NCI-H1092 (cell line): ENCODE measurements around the gene MYOZ3.

ENCODE experiments used
- DNase-seq: peaks from one replicate; lab custom pipeline; 2025; lab: John Stamatoyannopoulos, UW

Gene MYOZ3

DNA sequence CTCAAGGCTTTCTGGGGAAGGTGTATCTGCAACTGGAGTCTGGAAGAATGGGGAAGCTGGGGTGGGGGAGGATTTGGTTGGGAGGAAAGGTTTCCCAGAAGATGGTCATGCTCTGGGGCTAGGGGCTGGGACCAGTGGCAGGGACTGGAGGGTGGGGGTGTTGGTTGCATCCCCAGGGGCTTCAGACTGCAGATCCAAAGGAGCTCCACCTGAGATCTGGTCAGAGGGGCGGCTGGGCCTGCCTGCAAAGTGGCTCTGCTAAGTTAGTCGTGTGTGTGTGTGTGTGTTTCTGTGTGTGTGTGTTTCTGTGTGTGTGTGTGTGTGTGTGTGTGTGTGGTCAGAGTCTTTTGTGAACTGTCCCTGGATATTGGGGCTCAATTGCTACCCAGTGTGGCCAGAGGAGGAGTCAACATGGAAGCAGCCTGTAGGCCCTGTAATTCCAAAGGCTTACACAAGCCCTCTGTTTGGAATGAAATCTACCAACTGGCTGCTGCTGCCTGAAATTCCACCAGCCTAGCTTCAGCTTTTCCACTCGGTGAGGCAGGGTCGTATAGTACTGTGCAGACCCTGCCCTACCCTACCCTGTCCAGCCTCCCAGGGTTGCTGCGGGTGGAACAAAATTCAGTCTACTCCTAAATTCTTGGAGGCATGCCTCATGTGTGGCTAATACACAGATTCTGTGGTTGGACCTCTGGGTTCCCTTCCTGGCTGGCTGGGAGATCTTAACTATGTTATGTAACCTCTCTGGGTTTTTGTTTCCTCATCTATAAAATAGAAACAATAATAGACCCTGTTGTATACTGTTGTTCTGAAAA lies 33.1 kb upstream of the MYOZ3 start:
- no peak for DNase-seq

DNA sequence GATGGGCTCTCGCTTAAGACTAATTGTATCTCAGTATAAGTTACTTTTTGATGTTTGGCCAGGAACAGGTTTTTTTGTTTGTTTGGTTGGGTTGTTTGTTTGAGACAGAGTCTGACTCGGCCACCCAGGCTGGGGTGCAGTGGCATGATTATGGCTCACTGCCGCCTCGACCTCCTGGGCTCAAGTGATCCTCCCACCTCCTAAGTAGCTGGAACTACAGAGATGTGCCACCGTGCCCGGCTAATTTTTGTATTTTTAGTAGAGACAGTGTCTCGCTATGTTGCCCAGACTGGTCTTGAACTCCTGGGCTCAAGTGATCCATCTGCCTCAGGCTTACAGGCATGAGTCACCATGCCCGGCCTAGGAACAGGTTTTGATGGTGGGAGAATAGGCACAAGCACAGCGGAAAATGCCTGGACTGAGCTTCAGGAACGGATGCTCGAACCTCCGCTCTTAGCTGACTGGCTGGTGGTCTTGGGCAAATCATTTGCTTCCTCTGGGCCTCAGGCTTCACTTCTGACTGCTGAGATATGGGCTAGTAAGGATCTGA lies 32.0 kb upstream of the MYOZ3 start:
- DNase-seq, result no peak

DNA sequence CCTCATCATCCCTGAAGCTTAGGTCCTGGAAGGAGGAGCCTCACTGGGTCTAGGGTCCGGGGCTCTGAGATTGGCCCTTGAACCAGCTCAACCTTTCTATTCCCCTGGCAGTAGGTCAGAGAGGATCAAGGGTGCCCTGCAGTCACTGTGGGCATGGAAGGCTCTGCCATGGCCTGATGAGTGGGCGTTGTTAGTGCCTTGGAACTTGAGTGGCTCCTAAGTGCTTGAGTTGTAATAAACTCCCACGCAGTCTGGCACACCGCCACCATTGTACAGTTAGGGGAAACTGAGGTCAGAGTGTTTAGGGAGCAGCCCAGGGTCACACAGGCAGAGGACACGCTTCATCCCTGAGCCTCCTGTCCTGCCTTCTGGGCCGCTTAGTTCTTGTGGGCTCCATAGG lies 31.0 kb upstream of the MYOZ3 start:
- DNase-seq, result no peak

DNA sequence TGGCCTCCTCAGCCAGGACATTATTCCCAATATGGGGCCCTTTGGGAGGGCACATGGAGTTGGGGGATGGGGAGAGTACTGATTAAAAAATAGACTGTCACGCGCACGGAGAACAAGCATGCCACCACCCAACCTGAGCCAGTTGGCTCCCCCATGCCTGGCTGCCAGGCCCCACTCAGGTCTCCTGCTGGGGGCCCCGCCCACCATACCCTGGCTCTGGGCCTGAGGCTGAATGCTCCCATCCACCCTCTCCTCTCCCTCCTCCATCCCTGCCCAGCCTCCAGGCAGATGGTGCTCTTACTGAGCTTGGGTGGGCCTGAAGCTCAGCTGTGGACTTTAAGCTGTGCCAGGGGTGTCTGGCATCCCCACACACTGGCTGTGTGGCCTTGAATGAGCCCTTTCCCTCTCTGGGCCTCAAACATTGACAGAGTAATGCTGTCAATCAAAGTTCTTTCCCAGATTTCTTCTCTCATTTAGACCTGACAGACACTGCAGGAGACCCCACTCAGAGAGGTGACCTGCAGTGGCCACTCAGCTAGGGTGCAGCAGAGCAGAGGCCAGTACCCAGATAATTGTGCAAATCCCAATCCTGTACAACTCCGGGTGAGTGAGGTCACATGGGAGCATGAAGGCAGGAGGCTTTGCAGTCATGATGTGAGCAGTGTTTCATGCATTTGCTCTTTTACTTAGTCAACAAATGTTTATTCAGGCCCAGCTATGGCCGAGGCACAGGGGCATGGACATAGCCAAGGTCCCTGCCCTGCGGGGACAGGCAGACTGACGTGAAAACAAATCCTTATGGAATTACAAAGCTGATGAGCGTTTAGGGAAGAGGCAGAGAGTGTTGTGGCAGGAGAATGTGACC lies 30.4 kb upstream of the MYOZ3 start:
- no peak for DNase-seq

DNA sequence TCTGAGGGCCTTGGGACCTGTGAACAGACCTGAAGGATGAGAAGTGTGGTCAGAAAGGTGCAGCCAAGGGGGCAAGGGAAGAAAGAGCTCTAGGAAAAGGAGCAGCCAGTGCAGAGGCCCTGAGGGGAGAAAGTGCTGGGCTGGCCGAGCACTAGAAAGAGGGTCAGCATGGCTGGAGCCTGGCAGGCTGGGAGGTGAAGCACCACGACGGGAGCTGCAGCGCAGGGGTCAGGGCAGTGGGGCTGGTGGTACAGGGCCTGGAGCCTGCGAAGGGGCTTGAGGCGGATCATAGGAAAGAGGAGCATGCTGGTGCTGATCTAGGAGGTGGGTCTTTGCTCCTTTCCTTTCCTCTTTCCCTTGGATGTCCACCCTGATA lies 29.7 kb upstream of the MYOZ3 start:
- no peak for DNase-seq

DNA sequence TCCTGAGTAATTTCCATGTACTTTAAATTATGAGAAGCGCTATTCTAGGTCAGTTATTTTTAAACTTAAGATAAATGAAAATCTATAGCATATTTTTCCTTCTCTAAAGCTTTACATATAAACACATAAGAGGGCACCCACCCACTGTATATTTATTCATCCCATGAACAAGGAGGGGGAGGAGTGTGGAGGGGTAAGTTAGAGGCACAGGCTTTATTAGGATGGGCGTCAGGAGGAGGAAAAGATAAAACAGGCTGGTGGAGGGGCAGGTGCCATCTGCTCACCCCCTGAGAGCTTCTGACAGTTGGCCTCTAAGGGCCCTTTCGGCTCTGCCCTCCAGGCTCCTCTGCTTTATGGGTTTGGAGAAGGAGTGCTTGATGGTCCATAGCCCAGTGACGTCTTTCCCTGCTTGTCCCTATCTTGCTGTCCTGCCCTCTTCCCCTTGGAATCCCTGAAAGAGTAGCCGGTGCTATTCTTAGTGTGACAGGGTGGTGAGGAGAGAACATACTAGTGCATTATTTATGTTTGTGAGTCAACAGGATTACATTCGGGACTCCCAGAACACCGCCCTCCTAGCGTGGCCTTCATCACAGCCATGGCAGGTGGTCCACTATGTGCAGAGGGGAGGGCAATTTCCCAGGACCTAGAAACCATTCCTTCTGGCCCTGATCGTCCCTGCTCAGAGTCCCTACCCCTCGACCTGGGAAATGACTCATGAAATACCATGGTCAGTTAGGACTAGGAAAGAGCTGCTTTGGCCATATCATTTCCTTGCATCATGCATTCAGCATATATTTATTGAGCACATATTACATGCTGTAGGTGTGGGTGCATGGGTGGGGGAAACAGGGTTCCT lies 28.5 kb upstream of the MYOZ3 start:
- DNase-seq, result no peak

DNA sequence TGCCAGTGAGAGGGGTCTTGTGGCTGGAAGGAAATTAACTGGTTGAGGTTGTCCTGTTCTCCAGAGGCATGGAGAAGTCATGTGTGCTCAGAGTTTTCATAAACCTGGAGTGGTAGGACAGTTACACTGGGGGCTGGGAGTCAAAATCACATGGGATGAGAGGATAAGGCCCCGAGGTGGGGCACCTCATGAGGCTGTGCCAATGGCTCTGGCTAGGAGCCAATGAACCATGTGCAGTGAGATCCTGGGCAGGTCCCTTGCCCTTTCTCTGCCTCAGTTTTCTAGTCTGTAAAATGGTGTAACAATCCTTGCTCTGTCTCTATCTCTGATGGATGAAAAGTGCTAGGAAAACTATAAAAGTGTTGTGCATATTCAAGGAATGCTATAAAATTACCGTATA lies 27.6 kb upstream of the MYOZ3 start:
- DNase-seq, result no peak

DNA sequence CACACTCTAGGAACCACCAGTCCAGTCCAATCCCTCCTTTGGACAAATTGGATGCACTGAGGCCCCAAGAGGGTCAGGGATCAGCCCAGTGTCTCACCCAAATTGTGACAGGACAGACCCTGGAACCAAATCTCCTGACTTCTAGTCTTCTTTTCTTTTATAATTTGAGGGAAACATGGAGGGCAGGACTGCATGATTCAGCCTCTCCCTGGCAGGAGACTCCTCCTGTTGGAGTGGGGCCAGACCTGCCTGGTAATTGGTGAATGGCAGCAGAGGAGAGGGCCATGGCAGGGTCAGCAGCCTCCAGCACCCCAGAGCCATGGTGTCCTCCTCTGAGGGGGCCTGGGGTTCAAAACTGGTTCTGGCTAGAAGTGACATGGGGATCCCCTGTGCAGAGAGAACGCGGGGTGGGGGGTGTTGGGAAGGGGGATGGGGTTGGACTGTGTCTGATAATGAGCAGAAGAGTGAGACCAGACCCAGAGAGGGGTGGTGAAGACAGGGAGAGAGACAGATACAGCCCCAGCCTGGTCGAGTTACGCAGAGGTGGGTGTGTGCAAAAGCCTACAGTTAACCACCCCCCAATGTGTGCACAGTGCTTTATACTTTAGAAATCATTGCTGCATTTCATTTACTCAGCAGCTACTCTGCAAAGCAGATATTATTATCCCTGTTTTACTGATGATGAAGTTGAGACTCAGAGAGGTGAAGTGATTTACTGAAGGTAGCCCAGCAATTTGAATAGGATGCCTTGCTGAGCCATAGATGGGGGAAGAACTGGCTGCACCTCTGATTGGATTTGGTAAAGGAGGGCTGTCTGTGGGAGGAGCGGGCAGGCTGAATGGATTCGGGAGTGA lies 24.4 kb upstream of the MYOZ3 start:
- DNase-seq, result no peak

DNA sequence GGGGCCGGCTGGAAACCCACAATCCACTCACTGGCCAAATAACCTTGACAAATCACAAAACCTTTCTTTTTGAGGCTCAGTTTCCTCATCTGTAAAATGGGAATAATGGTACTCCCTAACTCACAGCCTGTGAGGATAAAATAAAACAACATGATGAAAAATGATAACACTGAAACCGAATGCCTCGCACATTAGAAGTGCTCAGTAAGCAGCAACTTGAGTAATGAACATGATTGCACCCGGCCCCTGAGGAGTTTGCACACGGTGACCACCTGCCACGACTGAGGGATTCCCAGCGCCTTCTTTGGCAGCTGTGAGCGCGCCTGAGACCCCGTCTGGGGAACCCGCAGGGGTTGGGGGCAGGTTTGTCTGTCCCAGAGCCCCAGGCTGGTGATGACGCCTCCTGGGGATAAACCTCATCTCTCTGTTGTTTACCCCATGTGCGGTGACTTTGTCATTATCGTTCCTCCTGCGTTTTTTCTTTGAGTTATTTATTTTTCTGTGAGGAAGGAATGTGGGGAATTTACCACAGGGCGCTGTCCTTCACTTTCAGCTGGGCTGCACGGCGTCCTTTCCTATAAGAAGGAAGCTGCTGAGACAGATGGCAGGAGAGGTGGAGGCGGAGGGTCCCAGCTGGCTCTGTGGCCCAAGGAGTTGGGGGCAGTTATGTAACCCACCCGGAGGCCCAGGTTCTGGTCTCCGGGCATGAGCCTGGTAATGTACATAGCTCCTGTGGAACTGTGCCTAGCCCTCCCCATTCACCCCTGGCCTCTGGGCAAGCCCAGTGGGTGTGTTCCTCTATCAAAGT lies 23.6 kb upstream of the MYOZ3 start:
- no peak for DNase-seq

DNA sequence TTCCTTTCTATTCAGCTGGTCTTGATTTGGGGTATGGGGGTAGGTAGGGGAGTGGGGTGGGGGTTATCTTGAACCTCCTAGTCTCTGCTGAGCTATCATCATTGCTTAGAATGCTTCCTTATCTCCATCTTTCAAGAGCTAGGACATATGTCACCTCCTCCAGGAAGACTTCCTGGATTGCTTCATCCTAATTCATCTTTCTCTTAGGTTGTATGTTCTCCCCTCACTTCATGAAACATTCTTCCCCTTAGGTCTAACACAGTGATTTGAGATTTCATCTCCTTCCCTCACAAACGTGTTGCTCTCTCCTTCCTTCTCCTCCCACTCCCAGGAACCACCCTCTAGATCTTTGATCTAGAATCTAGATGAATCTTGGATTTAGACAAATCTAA lies 23.0 kb upstream of the MYOZ3 start:
- DNase-seq, result no peak

DNA sequence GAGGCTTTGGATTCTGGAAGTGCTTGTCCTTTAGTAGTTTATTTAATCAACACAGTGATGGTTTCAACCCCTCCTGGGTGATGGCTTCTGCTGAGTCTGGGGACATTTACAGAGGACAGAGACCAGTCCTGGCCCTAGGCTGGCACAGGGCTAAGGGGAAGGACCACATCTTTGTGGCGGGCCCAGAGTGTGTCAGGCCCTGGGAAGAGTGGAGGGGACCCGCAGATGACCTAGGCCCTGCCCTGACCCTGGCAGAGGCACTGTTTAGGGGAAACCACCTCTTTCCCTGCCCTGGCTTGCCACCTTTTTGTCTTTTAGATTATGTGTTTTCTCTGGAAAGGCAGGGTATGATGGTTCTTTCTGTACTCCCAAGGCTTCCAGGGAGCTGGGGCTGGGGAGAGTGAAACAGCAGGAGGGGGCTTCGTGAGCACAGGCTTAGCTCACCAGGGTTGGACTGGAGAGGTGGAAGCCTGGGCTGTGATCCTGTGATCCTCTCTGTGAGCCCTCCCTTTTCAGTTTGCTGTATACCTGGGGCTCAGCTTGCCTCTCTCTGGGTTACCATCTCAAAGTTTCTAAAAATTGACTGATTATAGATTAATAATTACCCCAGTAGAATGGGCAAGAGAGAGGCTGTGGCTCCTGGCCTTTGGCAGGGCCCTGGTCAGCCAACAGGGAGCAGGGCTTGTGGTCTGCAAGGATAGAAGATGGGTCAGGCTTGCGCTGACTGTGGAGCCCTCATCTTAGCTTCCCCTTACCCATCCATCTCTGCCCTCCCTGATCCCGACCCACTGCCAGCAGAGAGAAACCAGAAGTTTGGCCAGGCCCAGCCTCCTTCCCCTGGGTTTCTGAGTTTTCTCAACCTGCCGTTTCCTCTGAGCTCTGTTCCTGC lies 22.3 kb upstream of the MYOZ3 start:
- no peak for DNase-seq

DNA sequence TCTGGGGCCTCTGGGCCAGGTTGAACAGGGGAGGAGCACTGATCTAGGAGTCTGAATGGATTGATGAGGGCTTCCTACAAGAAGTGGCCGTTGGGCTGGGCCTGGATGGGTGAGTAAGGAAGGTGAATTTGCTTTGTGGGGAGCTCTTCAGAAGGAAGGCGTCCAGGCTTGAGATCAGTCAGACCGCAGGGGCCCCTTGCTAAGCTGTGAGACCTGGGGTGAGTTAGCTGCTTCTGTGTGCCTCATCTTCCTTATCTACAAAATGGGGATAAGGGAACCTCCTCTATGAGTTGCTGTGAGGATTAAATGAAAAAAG lies 21.7 kb upstream of the MYOZ3 start:
- DNase-seq, result no peak

DNA sequence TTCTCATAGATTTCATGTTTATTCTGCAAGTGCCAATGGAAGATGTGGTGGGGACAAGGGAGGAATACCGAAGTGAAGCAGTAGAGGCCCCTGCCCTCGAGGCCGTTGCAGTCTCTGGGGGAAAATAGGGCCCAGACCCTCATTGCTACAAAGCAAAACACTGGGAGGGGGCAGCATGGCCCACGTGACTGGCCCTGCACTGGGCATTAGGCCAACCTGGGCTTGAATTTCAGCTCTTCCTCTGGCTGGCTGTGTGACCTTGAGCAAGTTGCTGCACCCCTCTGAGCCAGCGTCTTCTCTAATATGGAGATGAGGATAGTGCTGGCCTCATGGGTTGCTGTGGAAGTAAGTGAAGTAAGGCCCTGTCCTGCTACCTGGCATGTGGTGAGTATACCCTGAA lies 21.3 kb upstream of the MYOZ3 start:
- no peak for DNase-seq

DNA sequence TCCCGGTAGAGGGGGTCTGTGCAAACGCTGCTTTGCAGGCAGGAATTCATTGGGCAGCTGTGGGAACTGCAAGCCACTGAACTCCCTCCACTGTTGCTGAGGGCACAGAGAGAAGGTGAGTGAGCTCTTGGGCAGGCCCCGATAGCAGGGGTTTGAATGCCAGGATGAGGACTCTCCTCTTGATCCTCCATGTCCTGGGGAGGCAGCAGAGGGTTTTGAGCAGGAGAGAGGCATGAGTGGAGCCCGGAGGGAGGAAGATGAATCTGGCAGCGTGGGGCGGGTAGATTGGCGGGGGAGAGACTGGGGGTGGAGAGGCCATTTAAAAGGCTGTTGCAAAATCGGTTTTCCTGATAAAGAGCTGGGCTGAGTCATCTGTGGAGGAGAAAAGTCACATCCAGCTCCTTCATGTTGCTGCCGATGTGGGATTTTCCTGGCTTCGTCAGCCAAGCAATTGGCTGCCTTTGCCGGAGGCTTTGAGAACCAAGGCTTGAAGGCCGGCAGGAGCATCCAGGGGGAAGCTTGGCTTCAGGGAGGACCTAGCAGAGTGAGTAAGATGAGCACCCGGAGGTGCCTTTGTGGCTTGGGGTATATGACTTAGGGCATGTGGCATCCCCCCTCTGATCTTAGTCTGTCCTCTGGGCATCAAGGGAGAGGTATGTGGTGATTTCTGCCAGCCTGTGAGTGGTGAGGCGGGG lies 20.6 kb upstream of the MYOZ3 start, which contains the start of gene SYNPO:
Gene SYNPO (plus strand): TSS at position 350 of the 695 bp plus-strand sequence. CDS start 7,616 bp downstream, outside the sequence.
- no peak for DNase-seq

DNA sequence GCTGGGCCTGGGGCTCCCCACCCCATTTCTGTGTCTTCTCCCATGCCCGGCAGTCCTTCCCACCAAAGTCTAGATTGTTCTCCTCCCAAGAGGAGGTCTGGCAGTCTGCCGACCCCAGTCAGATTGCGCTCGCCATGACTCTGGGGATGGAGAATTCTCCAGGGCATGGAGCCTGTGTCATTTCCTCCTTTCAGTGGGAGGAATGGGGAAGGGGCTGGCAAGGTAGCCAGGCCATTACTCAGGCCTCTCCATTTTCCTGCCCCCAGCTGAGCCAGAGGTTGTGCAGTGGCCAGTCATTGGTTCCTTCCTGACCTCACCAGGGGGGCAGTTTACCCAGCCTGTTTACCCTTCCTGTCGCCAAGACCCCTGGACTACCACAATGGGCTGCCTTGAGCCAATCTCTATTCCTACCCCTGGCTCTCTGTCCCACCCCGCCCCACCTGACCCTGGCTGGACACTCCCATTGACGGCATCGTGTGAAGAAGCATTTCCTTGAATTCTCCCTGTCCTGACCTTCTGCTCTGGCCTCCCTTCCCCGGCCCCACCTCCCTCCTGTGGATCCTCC lies 20.0 kb upstream of the MYOZ3 start:
- DNase-seq, result no peak

DNA sequence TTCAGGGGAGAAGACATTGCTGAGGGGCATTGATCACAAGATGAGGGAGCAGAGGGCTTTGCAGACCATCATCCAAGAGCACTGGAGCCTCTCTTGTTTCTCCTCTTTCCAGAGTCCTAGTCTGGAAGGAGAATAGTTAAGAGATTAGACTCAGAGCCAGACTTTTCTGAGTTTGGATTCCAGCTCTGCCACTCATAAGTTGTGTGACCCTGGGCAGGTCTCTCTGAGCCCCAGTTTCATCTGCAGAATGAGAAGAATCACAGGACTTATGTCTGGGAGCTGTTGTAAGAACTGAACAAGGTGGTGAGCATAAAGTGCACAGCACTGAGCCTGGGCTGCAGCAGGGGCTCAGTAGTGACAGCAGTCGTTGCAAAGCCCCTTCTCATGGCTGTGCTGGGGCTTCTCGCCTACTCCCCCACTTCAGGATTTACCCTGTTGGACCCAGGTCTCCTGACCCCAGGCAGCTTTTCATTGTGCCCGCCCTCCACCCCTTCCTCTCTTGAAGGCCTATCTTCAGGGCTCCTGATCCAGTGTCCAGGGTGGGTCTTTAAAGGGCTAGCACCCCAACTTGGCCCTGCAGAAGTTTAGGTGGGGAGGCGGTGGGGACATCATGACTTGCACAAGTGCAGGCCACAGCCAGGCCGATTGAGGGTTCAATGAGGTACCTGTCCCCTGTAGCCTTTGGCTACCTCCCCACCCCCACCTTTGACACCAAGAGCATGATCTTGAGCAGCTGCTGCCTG lies 19.1 kb upstream of the MYOZ3 start:
- no peak for DNase-seq

DNA sequence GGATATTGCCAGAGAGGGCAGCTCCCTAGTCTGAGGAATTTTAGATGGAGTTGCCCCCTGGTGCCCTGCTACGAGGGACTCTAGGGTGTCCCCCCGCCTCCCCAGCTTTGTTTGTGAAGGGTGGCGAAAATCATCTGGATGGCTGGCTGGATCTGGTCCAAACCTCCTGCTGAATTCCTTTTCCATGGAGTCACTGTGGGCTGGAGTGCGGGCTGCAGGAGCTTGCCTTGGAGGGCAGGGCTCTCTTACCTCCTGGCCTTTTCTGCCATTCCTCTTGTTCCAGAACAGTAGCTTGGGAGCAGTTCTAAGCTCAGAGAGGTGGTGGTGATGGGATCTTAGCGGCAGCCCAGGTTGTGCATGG lies 18.5 kb upstream of the MYOZ3 start:
- no peak for DNase-seq
